Panc1 (cell line): ENCODE data around the gene RNF145. TPM values are rescaled to one million over a fixed set of nuclear protein-coding genes. Genes with fewer than 3 reads are reported as not detected.

Experiments used
- ATAC-seq: fragments of 200-7000 bp; cut with Tn5 transposase; 2 replicates; pipeline ENCODE4 v1.9.1; 2020; ENCODE audit warnings: mild to moderate bottlenecking, moderate library complexity
- BruUV-seq: library from RNA; stranded (reverse); fragments of 400-500 nt; replicated peaks from 2 replicates; lab custom pipeline; 2021; lab: Mats Ljungman, UMichigan
- CTCF ChIA-PET: fragments of 300-600 bp; sonication (Branson Sonifier 250); formaldehyde crosslinking; loops from one replicate; lab custom pipeline; 2022; ENCODE audit warnings: antibody characterized with exemption; lab: Charles Lee
- POLR2A ChIA-PET: fragments of 300-600 bp; sonication (Branson Sonifier 250); formaldehyde crosslinking; loops from one replicate; lab custom pipeline; 2022; ENCODE audit warnings: antibody characterized with exemption; lab: Charles Lee
- DNase-seq: peaks from one replicate; pipeline ENCODE4 v3.0.0-alpha.2; 2010; ENCODE audit warnings: low read depth, low spot score
- H3K27ac ChIP-seq: 2 replicates; pipeline ENCODE4 v1.5.1; 2011; ENCODE audit warnings: mild to moderate bottlenecking, low read length, inconsistent platforms
- H3K27me3 ChIP-seq: fragments of 200-500 bp; sonication (Bioruptor generic); 2 replicates; pipeline ENCODE4 v1.6.0; 2014; ENCODE audit warnings: low read length, inconsistent platforms; ENCODE audit not compliant: control insufficient read depth, insufficient read depth
- H3K36me3 ChIP-seq: fragments of 200-500 bp; sonication (Bioruptor generic); 2 replicates; pipeline ENCODE4 v1.5.1; 2014; ENCODE audit warnings: inconsistent platforms, mild to moderate bottlenecking, low read length, moderate library complexity; ENCODE audit not compliant: control insufficient read depth, insufficient read depth
- H3K4me1 ChIP-seq: 2 replicates; pipeline ENCODE4 v1.5.1; 2011; ENCODE audit warnings: inconsistent platforms, mild to moderate bottlenecking, low read length, moderate library complexity; ENCODE audit not compliant: control insufficient read depth, insufficient read depth
- H3K4me3 ChIP-seq, 2 experiments: 2 replicates each; pipeline ENCODE4 v1.5.1; 2011 to 2012; ENCODE audit warnings: low read depth in 2 of 2, low read length in 2 of 2, mild to moderate bottlenecking in 2 of 2, inconsistent platforms in 1 of 2, moderate library complexity in 1 of 2
- H3K9me3 ChIP-seq: fragments of 200-500 bp; sonication (Bioruptor generic); 2 replicates; pipeline ENCODE4 v1.5.1; 2014; ENCODE audit warnings: low read depth, mild to moderate bottlenecking, inconsistent platforms, low read length, moderate library complexity; ENCODE audit not compliant: control insufficient read depth, insufficient read depth
- CTCF ChIP-seq: fragments of 450-650 bp; IDR thresholded peaks from 2 replicates; pipeline ENCODE4 v1.5.1; 2017; ENCODE audit warnings: mild to moderate bottlenecking
- POLR2AphosphoS5 ChIP-seq: IDR thresholded peaks from 2 replicates; pipeline ENCODE4 v1.6.1; 2012; ENCODE audit warnings: mild to moderate bottlenecking, low read depth, low read length, moderate library complexity
- REST ChIP-seq, 2 experiments: IDR thresholded peaks; 2 replicates each; pipeline ENCODE4 v1.6.1; 2011 to 2012; ENCODE audit warnings: low read depth in 2 of 2, control low read depth in 1 of 2, low read length in 1 of 2, mild to moderate bottlenecking in 1 of 2, moderate library complexity in 1 of 2; ENCODE audit not compliant: insufficient read depth in 1 of 2
- SIN3A ChIP-seq: IDR thresholded peaks from 2 replicates; pipeline ENCODE4 v1.6.1; 2012; ENCODE audit warnings: low read depth, mild to moderate bottlenecking, low read length, moderate library complexity, borderline replicate concordance; ENCODE audit not compliant: insufficient read depth
- TCF7L2 ChIP-seq: IDR thresholded peaks from 2 replicates; pipeline ENCODE4 v1.6.1; 2011; ENCODE audit warnings: mild to moderate bottlenecking, low read depth, low read length, inconsistent platforms
- in situ Hi-C: cut with HindIII; loops from 2 replicates; pipeline ENCODE4 v1.10.0; 2016; ENCODE audit warnings: low sequenced_read_pairs, low pct_unique_long_range_greater_than_20kb
- intact Hi-C: fragments of 100-400 bp; cut with micrococcal nuclease; formaldehyde crosslinking; loops from one replicate; pipeline ENCODE4 v1.10.0; 2022; ENCODE audit not compliant: unreplicated experiment
- total RNA-seq: library from RNA; stranded (reverse); gene quantifications from one replicate; pipeline ENCODE4 v1.2.1, GENCODE V29; 2021; ENCODE audit not compliant: unreplicated experiment

RNF145 gene
- total RNA-seq, 1 experiment from 2014 or later: 81.8 TPM

DNA sequence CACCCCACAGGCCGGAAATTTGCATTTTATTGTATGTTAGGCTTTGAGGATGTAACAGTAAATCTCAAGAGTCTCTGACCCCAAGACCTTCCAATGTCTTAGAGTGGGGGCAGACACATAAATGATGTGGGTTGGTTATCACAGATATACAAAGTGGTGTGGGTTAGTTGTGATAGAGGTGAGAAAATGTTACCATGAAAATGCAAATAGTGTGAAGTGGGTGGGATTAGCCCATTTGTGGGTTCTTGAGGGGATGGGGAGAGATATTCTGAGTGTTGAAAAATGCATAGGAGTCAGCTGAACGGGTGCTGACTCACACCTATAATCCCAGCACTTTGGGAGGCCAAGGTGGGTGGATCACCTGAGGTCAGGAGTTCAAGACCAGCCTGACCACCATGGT lies 7.9 kb upstream of the RNF145 start:
- H3K4me3 ChIP-seq: no peak overlapping the region
- no TSS peak for BruUV-seq
- in situ Hi-C loops: no loop called here
- ATAC-seq (no peak), DNase-seq (no peak)
- CTCF ChIA-PET: no interaction called here
- no peaks in the 10 kb centered on the region for H3K4me1 ChIP-seq
- POLR2A ChIA-PET: no interaction called here
- no peak overlapping the region for H3K27ac ChIP-seq
- H3K9me3 ChIP-seq: no peaks in the 10 kb centered on the region
- H3K36me3 ChIP-seq: no peaks in the 10 kb centered on the region
- intact Hi-C loops: no loop called here
- no peaks in the 10 kb centered on the region for H3K27me3 ChIP-seq
- TF ChIP-seq TCF7L2 (no peak), POLR2AphosphoS5 (no peak), REST (IDR thresholded peaks at IDR 0.05; ENCODE audit: insufficient read depth in 1 of 2, low read depth in 2 of 2, low read length in 1 of 2) (no peak), CTCF (no peak), SIN3A (no peak)

- H3K27ac ChIP-seq: no peak overlapping the region
- no peak overlapping the region for H3K4me3 ChIP-seq
- no peaks in the 10 kb centered on the region for H3K27me3 ChIP-seq
- in situ Hi-C loops (no loop called here), intact Hi-C loops (no loop called here)
- peaks cover 2% of the 10 kb centered on the region; the same call in 1 of the 2 replicates for H3K4me1 ChIP-seq
- ATAC-seq: no peak
- no peak for DNase-seq
- no peaks in the 10 kb centered on the region for H3K36me3 ChIP-seq
- BruUV-seq: no TSS peak
- POLR2A ChIA-PET: no interaction called here
- CTCF ChIA-PET: no interaction called here
- no peaks in the 10 kb centered on the region for H3K9me3 ChIP-seq
- TF ChIP-seq REST (IDR thresholded peaks at IDR 0.05; ENCODE audit: insufficient read depth in 1 of 2, low read depth in 2 of 2, low read length in 1 of 2): no peak
- no peak; the same call in 1 of the 2 replicates for TF ChIP-seq CTCF
- TF ChIP-seq SIN3A: no peak
- no peak for TF ChIP-seq TCF7L2
- TF ChIP-seq POLR2AphosphoS5: no peak
These were observed 7.1 kb upstream of the RNF145 start for GRCh38 chr5:159216454-159216853.
